ENCODE results near the gene DIDO1.
A peak's percentile ranks its signal among the peaks of the same experiment; 100 is the strongest.

The DIDO1 gene

GRCh38 chr20:62949962-62950361 is 23.7 kb upstream of the DIDO1 start:
- no peak for DNase-seq

DNA sequence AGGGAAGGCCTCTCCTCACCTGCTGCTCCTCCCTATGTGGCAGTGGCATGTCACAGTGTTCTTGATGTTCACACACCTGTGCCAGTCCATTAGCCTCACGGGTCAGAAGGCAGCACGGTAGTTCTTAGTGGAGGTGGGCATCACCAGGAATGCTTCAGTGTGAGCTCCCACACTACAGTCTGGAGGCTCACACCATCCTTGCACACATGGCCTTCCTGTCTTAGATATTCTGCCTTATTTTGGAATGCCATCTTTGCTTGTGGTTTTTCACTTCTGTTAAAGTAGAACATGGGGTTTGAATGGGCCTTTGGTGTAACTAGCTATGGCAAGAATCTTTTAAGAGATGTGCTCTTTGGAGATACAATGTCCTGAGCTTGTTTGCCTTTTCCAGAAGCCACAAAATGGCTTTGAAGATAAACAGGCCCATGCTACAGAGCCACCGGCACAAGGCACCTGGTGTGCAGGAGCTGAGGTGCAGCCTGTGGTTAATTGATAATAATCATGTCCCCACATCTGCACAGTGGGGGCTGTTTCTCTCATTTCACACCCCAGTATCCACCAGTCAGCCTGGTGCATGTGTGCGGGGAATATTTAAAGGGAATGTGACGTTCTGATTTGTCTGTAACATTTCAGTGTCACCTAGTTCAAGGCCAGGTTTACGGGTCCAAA is 23.0 kb upstream of the DIDO1 start:
- no peak for DNase-seq

GRCh38 chr20:62947532-62948300 is 21.4 kb upstream of the DIDO1 start:
- DNase-seq: no peak

GRCh38 chr20:62946918-62947317 is 20.6 kb upstream of the DIDO1 start:
- DNase-seq: no peak

- DNase-seq: no peak
These were observed 19.6 kb upstream of the DIDO1 start for GRCh38 chr20:62945771-62946339.

GRCh38 chr20:62944746-62945145 is 18.4 kb upstream of the DIDO1 start:
- no peak for DNase-seq

DNA sequence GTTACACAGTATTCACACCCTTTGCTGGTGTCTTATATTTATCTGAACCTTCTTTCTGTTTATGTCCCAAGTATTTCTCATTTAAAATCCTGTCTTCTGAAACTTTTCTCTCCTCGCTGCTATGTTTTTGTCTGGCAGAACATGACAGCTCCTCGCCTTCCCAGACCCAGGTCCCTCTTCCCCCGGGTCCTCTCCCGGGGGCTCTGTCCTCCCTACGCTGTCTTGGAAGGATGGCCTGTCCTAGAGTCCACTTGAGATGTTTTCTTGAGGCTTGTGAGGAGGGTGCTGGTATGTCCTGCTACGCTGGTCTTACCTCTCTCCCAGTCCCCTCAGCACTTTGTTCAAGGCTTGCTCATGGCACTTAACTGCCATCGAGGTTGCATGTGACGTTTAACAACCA is 17.9 kb upstream of the DIDO1 start:
- DNase-seq: no peak

GRCh38 chr20:62943396-62943795 is 17.1 kb upstream of the DIDO1 start:
- no peak for DNase-seq

GRCh38 chr20:62942456-62942855 is 16.2 kb upstream of the DIDO1 start:
- no peak for DNase-seq

DNA sequence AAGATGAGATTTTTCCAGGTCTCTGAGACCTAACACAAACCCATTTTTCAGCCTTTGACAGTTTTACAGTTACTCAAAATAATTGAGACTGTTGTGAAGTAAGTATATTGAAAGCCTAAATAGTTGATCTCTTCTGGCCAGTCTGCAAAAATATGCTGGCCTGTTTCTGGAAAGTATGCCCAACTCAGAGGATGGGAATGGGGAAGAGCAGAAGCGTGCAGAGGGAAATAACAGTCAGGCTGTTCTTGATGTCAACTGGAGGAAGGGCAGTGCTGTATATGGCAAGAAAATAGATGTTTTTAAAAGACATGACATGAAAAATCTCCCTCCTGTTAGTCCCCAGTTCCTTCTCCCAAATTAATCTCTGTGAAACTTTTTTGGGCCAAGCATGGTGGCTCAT is 15.5 kb upstream of the DIDO1 start:
- DNase-seq: no peak

GRCh38 chr20:62940875-62941274 is 14.6 kb upstream of the DIDO1 start:
- no peak for DNase-seq

DNA sequence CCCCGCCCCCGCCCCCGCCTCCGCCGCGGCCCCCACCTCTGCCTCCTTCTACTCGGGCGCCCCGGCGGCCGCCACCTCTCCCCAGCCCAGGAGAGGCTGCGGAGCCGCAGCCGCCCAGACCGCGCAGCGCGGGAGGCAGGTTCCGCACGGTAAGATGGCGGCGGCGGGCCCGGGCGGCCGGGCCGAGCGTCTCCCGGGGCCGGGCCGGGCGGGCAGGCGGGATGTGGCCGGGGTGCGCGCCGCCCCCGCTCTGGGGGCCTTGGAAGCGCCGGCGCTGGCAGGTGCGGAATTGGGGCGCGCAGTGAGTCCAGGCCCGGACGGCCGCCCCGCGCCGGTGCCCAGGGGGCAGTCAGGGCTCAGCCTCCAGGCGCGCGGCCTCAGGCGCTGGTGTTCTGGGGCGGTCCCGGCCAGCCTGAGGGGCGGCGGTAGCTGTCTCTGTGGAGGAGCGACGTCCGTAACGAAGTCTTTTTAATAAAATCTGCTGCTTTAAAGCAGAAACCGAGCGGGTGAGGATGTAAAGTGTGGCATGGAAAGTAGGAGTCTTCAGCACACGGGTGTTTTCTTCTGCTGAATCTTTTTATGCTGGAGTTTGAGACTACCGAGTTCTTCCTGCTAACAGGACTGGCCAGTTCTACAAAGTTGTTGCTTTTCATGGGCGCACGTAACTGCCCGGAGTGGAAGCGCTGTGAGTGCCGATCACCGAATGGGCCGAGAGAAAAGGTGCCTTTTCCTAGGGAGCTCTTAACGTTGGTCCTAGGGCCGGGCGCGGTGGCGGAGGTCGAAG is 12.0 kb upstream of the DIDO1 start, which contains the start of gene GID8:
GID8 (plus strand) TSS at position 43 of the 784 bp plus-strand sequence. CDS start 3,356 bp downstream, outside the sequence.
- DNase-seq: peak; percentile 48

GRCh38 chr20:62937268-62938104 is 11.2 kb upstream of the DIDO1 start:
- DNase-seq: peak; percentile 97

- no peak for DNase-seq
These were observed 9.8 kb upstream of the DIDO1 start for GRCh38 chr20:62935968-62936585.

DNA sequence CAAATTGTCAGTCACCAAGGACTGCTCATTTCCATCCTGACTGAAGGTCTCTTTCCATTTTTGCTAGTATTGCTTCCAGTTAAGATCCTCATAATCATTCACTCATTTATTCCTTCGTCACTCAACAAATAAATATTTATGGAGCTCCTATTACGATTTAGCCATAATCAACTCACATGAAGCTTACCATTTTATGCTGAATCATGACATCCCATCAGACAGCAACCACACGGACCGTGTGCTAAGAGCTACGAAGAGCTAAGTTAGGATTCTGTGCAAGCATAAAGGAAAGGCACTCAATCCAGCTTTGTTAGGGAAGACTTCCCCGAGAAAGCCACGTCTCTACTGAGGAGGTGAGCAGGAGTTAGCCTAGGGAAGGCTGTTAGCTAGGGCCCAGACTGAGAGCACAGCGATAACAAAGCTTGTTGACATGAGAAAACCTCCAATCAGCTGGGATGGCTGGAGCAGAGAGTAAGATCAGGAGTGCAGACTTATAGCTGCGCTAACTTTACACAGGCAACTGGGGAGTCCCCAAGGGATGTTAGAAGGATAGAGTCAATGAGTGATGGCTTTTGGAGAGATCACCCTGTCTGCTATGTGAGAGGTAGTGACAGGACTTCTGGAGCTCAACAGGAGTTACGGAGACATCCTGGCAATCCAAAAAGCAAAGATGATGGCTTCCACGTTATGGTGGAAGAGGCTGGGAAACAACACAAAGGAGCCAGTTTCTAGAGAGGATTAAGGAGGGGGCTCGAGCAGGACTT is 9.1 kb upstream of the DIDO1 start:
- DNase-seq: no peak

GRCh38 chr20:62933966-62934365 is 7.7 kb upstream of the DIDO1 start:
- no peak for DNase-seq

- DNase-seq: no peak
These were observed 5.2 kb upstream of the DIDO1 start for GRCh38 chr20:62931464-62931863.

GRCh38 chr20:62929051-62929538 is 2.8 kb upstream of the DIDO1 start:
- peak; percentile 56 for DNase-seq

DNA sequence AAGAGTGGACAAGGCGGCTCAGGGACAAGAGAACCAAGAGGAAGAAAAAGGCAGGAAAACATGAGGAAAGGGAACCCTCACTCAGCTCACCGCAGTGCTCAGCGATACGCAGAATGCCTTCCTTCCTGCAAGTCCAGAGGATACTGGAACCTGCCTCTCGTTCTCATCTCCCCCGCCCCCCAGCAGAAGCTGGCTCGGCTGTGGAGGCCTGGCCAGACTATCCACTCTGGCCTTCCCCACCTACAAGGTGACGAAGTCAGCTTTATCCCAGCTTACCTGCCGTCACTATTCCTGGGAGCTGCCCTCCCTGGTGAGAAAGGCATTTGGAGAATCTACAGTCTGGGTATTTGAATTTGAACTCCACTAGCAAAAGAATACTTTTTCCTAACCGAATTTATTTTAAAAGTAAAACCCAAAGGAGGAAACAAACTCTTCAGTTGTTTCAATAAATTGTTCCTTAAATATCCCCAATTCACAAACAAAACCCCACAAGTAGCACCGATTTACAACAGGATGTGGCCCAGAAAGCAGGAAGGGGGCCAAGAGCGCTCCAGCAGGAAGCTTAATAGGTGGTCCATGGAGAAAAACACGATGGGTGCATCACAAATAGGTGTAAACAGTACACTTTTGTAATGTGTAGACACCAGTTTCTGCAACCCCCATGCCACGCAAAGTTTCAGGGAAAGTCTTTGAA is 2.1 kb upstream of the DIDO1 start:
- DNase-seq: no peak

DNA sequence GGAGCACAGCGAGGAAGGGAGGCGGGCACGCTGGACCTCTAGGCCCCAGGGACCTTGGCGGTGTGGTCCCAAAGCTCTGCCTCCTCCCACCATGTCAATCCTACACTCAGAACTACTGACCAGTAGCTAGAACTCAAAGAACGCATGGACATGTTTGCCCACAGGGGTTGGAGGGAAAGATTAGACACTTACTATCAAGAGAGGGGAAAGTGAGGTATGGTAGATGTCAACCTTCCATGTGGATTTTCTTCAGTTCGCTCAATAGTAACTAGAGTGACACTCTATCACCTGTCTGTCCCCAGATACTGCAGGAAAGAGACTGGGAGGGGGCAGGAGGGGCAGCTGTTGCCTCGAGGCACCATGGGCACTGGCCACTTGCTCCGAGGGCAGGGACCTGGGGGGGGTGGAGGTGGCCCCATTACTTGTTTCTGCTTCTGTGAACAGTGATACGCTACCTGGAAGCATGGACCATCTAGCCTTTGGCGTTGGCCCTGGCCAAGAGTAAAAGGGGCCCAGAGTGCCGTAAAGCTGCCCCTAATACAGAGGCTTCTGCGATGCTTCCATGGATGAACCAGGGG is 912 bp upstream of the DIDO1 start:
- no peak for DNase-seq

Data from stimulated activated CD4-positive, alpha-beta T cell treated with anti-CD3 and anti-CD28 coated beads, Interleukin-4, amount 100 ng/mL, for 24 hours (primary cell).